ENCODE results near the gene SLC39A7. TPM values are rescaled to one million over a fixed set of nuclear protein-coding genes. Genes with fewer than 3 reads are reported as not detected.
A peak's percentile ranks its signal among the peaks of the same experiment; 100 is the strongest.

The SLC39A7 gene
- polyA plus RNA-seq, 1 donor (not counting 4 experiments of a cell fraction or from before 2014, with no cell fraction given): 54.0 TPM

GRCh38 chr6:33175436-33176069 is 25.1 kb upstream of the SLC39A7 start:
- no peak overlapping the region for H3K4me3 ChIP-seq (ENCODE audit: control insufficient read depth in 2 of 3, extremely low read depth in 1 of 3, insufficient read depth in 2 of 3, low read depth in 1 of 3, low read length in 3 of 3)
- no peak overlapping the region for H2AFZ ChIP-seq (ENCODE audit: control insufficient read depth, low read length)
- H3K9me3 ChIP-seq (ENCODE audit: control insufficient read depth, low read depth, low read length): no peaks in the 10 kb centered on the region
- no peak overlapping the region for H3K9ac ChIP-seq (ENCODE audit: control insufficient read depth, extremely low read depth, insufficient read depth, low read length)
- H3K27ac ChIP-seq (ENCODE audit: control insufficient read depth, insufficient read depth, low read length): no peak overlapping the region
- TF ChIP-seq CTCF (optimal IDR thresholded peaks at IDR 0.05 in 1 of 3, IDR thresholded peaks at IDR 0.05 in 1 of 3, conservative IDR thresholded peaks at IDR 0.05 in 1 of 3; ENCODE audit: extremely low read depth in 1 of 3, insufficient read depth in 2 of 3, low read length in 3 of 3) (peak in 1 of 3 experiments; percentile 34), EZH2 (IDR thresholded peaks at IDR 0.05; ENCODE audit: low read length) (no peak)
- no peak for DNase-seq (ENCODE audit: low read depth, low spot score)
- dilution Hi-C loops (cut with MboI; ENCODE audit: extremely low pct_ligation_motif_present, low sequenced_read_pairs): no loop called here
- H3K36me3 ChIP-seq (ENCODE audit: control insufficient read depth in 2 of 2, extremely low read depth in 1 of 2, insufficient read depth in 2 of 2, low read length in 2 of 2): no peaks in the 10 kb centered on the region
- no peaks in the 10 kb centered on the region for H3K4me1 ChIP-seq (ENCODE audit: control insufficient read depth, extremely low read depth, insufficient read depth, low read length)
- H4K20me1 ChIP-seq (ENCODE audit: control insufficient read depth, extremely low read depth, insufficient read depth, low read length): no peaks in the 10 kb centered on the region
- H3K9me1 ChIP-seq (ENCODE audit: control insufficient read depth, extremely low read depth, insufficient read depth, low read length): no peaks in the 10 kb centered on the region
- peaks cover 2% of the 10 kb centered on the region for H3K27me3 ChIP-seq (ENCODE audit: control insufficient read depth, extremely low read depth, insufficient read depth, low read length)
- no peaks in the 10 kb centered on the region for H3K79me2 ChIP-seq (ENCODE audit: control insufficient read depth, insufficient read depth, low read length)
- H3K4me2 ChIP-seq (ENCODE audit: control insufficient read depth, extremely low read depth, insufficient read depth, low read depth, low read length): no peak overlapping the region
- no peak for FAIRE-seq

GRCh38 chr6:33176906-33177305 is 23.8 kb upstream of the SLC39A7 start:
- no peaks in the 10 kb centered on the region for H3K9me3 ChIP-seq (ENCODE audit: control insufficient read depth, low read depth, low read length)
- no peak overlapping the region for H3K27ac ChIP-seq (ENCODE audit: control insufficient read depth, insufficient read depth, low read length)
- TF ChIP-seq EZH2 (IDR thresholded peaks at IDR 0.05; ENCODE audit: low read length) (no peak), CTCF (optimal IDR thresholded peaks at IDR 0.05 in 1 of 3, IDR thresholded peaks at IDR 0.05 in 1 of 3, conservative IDR thresholded peaks at IDR 0.05 in 1 of 3; ENCODE audit: extremely low read depth in 1 of 3, insufficient read depth in 2 of 3, low read length in 3 of 3) (no peak)
- H4K20me1 ChIP-seq (ENCODE audit: control insufficient read depth, extremely low read depth, insufficient read depth, low read length): no peaks in the 10 kb centered on the region
- H3K27me3 ChIP-seq (ENCODE audit: control insufficient read depth, extremely low read depth, insufficient read depth, low read length): peaks cover 2% of the 10 kb centered on the region
- FAIRE-seq (no peak), DNase-seq (ENCODE audit: low read depth, low spot score) (no peak)
- no peak overlapping the region for H2AFZ ChIP-seq (ENCODE audit: control insufficient read depth, low read length)
- H3K4me1 ChIP-seq (ENCODE audit: control insufficient read depth, extremely low read depth, insufficient read depth, low read length): no peaks in the 10 kb centered on the region
- dilution Hi-C loops (cut with MboI; ENCODE audit: extremely low pct_ligation_motif_present, low sequenced_read_pairs): no loop called here
- no peaks in the 10 kb centered on the region for H3K79me2 ChIP-seq (ENCODE audit: control insufficient read depth, insufficient read depth, low read length)
- no peak overlapping the region for H3K4me2 ChIP-seq (ENCODE audit: control insufficient read depth, extremely low read depth, insufficient read depth, low read depth, low read length)
- H3K9ac ChIP-seq (ENCODE audit: control insufficient read depth, extremely low read depth, insufficient read depth, low read length): no peak overlapping the region
- no peak overlapping the region for H3K4me3 ChIP-seq (ENCODE audit: control insufficient read depth in 2 of 3, extremely low read depth in 1 of 3, insufficient read depth in 2 of 3, low read depth in 1 of 3, low read length in 3 of 3)
- H3K36me3 ChIP-seq (ENCODE audit: control insufficient read depth in 2 of 2, extremely low read depth in 1 of 2, insufficient read depth in 2 of 2, low read length in 2 of 2): no peaks in the 10 kb centered on the region
- no peaks in the 10 kb centered on the region for H3K9me1 ChIP-seq (ENCODE audit: control insufficient read depth, extremely low read depth, insufficient read depth, low read length)
